Suppressor macrophage treated with lipopolysaccharide for 4 hours (primary cell): Measurements from ENCODE around the gene QPRT.
"Not testable (repeated sequence)": the region's sequence is repeated elsewhere in the genome, so short reads cannot be mapped to it uniquely, and the experiment has no call there.

Experiments
- DNase-seq: peaks from one replicate; pipeline ENCODE4 v3.0.0-alpha.2; 2020

The QPRT gene

GRCh38 chr16:29663016-29663806, 15.8 kb upstream of the QPRT start, which contains the start of gene SPN:
Gene SPN (plus strand): TSS chr16:29663247. CDS start chr16:29663729, 482 bp downstream.
- no peak for DNase-seq

GRCh38 chr16:29663807-29664090, 15.2 kb upstream of the QPRT start:
- DNase-seq: no peak

GRCh38 chr16:29664091-29664921, 14.7 kb upstream of the QPRT start:
- DNase-seq: peak; percentile 76

DNA sequence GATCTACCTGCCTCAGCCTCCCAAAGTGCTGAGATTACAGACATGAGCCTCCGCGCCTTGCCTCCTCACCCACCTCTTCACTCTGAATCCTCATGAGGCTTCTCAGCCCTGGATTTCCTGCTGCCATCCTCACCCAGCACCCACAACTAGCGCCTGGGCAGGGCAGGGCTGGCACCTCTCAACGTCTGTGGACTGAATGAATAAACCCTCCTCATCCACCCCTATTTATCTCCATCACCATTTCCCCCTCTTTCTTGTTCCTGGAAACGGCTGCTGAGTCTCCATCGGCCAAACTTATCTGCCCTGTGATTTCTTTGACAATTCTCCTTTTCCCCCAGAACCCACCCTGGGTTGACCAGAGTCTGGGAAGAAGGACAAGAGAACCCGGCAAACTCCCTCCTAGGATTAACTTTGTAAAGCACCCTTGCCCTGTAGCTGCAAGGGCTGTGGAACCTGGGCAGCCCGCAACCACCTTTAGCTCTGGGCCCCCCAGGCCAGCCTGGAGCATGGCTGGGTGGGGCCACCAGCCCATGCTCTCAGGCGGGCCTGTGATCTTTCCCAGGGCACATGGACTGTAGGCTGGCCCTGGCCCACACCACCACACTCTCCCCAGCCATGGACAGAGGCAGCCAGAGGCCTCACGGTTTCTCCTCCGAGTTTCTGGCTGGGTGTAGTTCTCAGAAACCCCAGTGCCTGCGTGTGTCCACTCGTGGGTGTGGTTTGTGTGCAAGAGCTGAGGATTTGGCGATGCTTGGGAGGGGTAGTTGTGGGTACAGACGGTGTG, 13.5 kb upstream of the QPRT start:
- no peak for DNase-seq

- not testable (repeated sequence) for DNase-seq
Measured at GRCh38 chr16:29667322-29667610, 11.7 kb upstream of the QPRT start.

- no peak for DNase-seq
Measured at GRCh38 chr16:29667755-29668154, 11.2 kb upstream of the QPRT start.

DNA sequence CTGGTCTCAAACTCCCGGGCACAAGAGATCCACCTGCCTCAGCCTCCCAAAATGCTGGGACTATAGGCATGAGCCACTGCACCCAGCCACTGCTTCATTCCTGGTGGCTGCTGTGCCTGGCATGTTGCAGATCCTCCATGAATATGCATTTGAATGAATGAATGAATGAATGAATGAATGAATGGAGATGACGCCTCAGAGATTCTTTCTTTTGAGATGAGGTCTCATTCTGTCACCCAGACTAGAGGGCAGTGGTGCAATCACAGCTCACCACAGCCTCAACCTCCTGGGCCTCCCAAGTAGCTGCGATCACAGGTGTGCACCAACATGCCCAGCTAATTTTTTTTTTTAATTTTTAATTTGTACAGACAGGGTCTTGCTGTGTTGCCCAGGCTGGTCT, 10.7 kb upstream of the QPRT start:
- DNase-seq: no peak

GRCh38 chr16:29673501-29673900, 5.5 kb upstream of the QPRT start:
- no peak for DNase-seq

DNA sequence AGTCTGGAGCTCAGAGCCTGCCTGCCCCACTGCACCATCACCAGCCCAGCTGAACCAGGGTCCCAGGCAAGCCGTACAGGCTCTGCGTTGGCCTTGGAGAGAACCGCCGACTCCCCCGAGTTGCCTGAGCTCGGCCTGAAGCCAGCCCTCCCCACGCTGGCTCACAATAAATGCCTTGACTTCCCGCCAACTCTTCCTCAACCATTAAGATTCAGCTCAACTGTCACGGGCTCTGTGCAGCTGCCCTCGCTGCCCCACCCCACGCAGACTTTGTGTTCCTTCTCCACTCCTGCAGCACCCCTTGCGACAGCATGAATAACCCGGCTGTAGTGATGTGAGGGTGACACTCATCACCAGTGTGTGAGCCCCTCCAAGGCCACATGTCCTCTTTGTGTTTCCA, 4.8 kb upstream of the QPRT start:
- DNase-seq: peak; percentile 67

DNA sequence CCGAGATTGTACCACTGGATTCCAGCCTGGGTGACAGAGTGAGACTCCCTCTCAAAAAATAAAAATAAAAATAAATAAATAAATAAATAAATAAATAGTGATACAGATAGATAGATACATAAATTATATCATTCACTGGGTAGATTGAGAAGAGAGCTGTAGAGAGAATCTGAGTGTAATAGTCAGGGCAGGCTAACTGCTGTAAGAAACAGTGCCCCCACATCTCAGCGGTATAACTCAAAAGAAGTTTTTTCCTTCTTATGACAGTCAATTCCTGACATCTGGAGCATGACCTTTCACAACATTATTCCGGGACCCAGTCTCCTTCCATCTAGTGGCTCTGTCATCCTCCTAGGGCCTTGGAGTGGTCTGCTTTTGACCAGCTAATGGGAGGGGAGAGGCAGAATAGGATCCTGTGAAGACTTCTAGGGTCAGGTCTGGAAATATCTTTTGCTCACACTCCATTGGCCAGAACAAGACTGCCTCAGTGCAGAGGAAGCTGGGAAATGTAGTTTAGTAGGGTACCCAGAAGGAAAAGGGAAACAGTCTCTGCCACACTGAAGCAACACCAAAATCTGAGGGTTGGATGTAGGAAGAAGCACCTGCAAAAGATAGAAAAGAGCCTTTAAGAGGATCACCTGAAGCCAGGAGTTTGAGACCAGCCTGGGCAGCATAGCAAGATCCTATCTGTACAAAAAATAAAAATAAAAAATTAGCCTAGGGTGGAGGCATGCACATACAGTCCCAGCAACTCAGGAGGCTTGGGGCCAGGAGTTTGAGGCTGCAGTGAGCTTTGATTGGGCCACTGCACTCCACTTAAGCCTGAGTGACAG, 3.0 kb upstream of the QPRT start:
- DNase-seq: peak; percentile 70

DNA sequence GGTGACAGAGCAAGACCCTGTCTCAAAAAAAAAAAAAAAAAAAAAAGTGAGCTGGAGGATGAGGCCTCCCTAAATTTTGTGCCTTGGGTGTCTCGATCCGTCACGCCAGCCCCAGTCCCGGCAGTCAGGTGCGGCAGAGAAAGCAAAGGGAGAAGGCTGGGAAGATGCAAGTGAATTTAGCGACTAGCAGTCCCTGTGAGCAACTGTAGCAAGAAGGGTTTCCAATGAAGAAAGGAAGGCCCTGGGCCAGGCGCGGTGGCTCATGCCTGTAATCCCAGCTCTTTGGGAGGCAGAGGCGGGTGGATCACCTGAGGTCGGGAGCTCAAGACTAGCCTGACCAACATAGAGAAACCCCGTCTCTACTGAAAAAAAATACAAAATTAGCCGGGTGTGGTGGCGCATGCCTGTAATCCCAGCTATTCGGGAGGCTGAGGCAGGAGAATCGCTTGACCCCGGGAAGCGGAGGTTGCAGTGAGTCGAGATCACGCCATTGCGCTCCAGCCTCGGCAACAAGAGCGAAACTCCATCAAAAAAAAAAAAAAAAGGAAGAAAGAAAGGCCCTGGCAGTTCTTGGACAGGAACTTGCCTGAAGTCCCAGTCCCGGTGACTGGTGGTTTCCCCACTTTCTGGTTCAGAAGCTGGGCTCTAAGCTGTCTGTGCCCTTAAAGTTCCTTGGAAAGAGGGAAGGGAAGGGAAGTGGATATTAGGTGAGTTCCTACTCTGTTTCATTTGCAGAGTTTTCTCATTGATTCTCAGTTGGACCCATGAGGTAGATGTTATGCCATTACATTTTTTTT, 1.8 kb upstream of the QPRT start:
- DNase-seq: peak; percentile 83

GRCh38 chr16:29680180-29680598, 1.2 kb downstream of the QPRT start:
- DNase-seq: no peak

DNA sequence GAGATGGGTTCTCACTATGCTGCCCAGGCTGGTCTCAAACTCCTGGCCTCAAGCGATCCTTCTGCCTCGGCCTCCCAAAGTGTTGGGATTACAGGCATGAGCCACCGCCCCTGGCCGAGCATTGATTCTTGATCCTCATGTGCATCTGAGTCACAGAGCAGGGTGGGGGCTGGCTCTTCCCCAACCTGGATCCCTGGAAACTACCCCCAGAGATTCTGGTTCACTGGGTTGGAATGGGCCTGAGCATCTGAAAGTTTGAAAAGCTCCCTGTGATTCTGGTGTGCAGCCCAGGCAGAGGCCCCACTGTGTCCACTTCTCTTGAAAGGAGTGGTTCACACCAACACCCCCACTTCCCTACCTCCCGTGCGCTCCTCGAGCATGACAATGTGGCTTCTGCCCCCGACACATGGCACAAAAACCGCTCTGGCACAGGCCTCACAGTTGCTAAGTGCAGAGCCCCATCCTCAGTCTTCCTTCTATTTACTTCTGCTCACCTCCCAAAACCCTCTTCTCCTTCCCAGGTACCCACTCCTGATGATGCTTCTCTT, 4.6 kb downstream of the QPRT start:
- DNase-seq: no peak

GRCh38 chr16:29684679-29685078, 5.7 kb downstream of the QPRT start:
- DNase-seq: peak; percentile 31

GRCh38 chr16:29686740-29687332, 7.9 kb downstream of the QPRT start:
- DNase-seq: no peak

- no peak for DNase-seq
Measured at GRCh38 chr16:29687755-29688154, 8.8 kb downstream of the QPRT start.

GRCh38 chr16:29688172-29688571, 9.2 kb downstream of the QPRT start:
- no peak for DNase-seq

- DNase-seq: not testable (repeated sequence)
Measured at GRCh38 chr16:29689490-29690351, 10.7 kb downstream of the QPRT start.

DNA sequence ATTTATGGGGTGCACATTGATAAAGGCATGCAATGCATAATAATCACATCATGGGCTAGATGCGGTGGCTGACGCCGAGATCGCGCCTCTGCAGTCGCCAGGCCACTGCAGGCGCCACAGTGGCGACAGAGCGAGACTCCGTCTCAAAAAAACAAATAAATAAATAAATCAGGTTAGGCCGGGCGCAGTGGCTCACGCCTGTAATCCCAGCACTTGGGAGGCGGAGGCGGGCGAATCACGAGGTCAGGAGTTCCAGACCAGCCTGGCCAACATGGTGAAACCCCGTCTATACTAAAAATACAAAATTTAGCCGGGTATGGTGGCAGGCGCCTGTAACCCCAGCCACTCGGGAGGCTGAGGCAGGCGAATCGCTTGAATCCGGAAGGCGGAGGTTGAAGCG, 13.6 kb downstream of the QPRT start:
- not testable (repeated sequence) for DNase-seq
